ENCODE data around the gene NAA16.

DNA sequence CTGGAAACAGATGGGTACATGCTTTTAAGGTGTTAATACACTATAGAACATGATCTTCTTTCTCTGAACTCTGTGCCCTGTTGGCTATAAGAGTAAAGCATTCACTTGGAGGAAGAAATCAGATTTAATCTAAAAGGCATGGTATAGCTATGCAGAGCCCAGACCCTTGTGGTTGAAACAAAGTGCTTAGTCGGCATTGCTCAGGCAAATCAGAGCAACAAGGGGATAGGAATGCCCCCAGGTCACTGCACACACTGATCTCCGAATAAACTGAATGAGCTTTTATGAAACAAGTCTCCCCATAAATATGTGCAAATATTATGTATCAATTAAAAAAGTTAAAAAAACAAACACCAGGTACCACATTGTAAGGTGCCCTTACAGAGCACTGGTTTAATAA lies 94.3 kb downstream of the NAA16 start:
- TF ChIP-seq ZFP30 (CRISPR knock-in tag; IDR thresholded peaks at IDR 0.05) (no peak), ZFP3 (CRISPR knock-in tag; IDR thresholded peaks at IDR 0.05) (no peak), POU6F1 (CRISPR knock-in tag; IDR thresholded peaks at IDR 0.05; ENCODE audit: borderline replicate concordance, low read depth) (no peak), TCF4 (CRISPR knock-in tag; IDR thresholded peaks at IDR 0.05; ENCODE audit: borderline replicate concordance) (no peak), ZNF8 (CRISPR knock-in tag; IDR thresholded peaks at IDR 0.05) (no peak), ZNF70 (CRISPR knock-in tag; IDR thresholded peaks at IDR 0.05) (no peak), ARNTL (CRISPR knock-in tag; IDR thresholded peaks at IDR 0.05; ENCODE audit: borderline replicate concordance, low read depth) (no peak)
- TF ChIP-seq, protein P1, sequence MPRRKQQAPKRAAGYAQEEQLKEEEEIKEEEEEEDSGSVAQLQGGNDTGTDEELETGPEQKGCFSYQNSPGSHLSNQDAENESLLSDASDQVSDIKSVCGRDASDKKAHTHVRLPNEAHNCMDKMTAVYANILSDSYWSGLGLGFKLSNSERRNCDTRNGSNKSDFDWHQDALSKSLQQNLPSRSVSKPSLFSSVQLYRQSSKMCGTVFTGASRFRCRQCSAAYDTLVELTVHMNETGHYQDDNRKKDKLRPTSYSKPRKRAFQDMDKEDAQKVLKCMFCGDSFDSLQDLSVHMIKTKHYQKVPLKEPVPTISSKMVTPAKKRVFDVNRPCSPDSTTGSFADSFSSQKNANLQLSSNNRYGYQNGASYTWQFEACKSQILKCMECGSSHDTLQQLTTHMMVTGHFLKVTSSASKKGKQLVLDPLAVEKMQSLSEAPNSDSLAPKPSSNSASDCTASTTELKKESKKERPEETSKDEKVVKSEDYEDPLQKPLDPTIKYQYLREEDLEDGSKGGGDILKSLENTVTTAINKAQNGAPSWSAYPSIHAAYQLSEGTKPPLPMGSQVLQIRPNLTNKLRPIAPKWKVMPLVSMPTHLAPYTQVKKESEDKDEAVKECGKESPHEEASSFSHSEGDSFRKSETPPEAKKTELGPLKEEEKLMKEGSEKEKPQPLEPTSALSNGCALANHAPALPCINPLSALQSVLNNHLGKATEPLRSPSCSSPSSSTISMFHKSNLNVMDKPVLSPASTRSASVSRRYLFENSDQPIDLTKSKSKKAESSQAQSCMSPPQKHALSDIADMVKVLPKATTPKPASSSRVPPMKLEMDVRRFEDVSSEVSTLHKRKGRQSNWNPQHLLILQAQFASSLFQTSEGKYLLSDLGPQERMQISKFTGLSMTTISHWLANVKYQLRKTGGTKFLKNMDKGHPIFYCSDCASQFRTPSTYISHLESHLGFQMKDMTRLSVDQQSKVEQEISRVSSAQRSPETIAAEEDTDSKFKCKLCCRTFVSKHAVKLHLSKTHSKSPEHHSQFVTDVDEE (CRISPR knock-in tag; IDR thresholded peaks at IDR 0.05) = no peak
